Measurements from ENCODE around the gene FBXO8.

DNA sequence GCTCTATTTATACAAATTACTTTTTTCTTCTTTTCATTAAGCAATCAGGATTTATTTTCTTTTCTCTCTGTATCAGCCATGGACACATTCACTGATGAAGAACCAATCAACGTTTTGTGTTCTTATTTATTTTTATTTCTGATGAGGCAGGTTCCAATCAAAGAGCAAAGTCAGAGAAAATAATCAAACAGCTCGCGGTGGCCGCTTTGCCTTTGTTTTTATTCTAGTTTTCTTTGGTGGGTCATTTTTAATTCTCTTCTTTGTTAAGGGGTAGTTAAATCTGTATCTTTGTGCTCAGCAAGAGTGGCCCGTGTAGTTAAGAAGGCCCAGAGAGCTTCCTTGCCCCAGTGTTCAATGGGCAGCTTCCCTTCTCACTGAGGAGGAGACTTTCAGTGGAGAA is 71.4 kb downstream of the FBXO8 start:
- TF ChIP-seq, protein P1, sequence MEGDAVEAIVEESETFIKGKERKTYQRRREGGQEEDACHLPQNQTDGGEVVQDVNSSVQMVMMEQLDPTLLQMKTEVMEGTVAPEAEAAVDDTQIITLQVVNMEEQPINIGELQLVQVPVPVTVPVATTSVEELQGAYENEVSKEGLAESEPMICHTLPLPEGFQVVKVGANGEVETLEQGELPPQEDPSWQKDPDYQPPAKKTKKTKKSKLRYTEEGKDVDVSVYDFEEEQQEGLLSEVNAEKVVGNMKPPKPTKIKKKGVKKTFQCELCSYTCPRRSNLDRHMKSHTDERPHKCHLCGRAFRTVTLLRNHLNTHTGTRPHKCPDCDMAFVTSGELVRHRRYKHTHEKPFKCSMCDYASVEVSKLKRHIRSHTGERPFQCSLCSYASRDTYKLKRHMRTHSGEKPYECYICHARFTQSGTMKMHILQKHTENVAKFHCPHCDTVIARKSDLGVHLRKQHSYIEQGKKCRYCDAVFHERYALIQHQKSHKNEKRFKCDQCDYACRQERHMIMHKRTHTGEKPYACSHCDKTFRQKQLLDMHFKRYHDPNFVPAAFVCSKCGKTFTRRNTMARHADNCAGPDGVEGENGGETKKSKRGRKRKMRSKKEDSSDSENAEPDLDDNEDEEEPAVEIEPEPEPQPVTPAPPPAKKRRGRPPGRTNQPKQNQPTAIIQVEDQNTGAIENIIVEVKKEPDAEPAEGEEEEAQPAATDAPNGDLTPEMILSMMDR (conservative IDR thresholded peaks at IDR 0.05; ENCODE audit: low read length), result no peak
- no peak for TF ChIP-seq EZH2phosphoT487 (IDR thresholded peaks at IDR 0.05; ENCODE audit: borderline replicate concordance, low read depth, low read length)

All from OCI-LY7 (cell line).